ENCODE results near the gene TSR2. TPM values are rescaled to one million over a fixed set of nuclear protein-coding genes. Genes with fewer than 3 reads are reported as not detected.

TSR2 gene
- total and polyA plus RNA-seq, 10 of the 15 experiments (the other 5 are each of a cell fraction or from before 2014, with no cell fraction given), result 8.5 to 73.2 (median 30.8) TPM

GRCh38 chrX:54479136-54480111, 39.2 kb downstream of the TSR2 start:
- no peak for ATAC-seq
- Histone ChIP-seq H3K9ac (ENCODE audit: control insufficient read depth, insufficient read depth, low read length) (no peak overlapping the region), H3K36me3 (ENCODE audit: control insufficient read depth in 2 of 2, insufficient read depth in 2 of 2, low read length in 1 of 2) (no peaks in the 10 kb centered on the region), H3K9me3 (replicated peaks; ENCODE audit: control insufficient read depth, insufficient read depth, low read length) (no peaks in the 10 kb centered on the region), H3K27me3 (replicated peaks in 1 of 2; ENCODE audit: control insufficient read depth in 2 of 2, insufficient read depth in 2 of 2, low read length in 1 of 2) (no peaks in the 10 kb centered on the region), H4K20me1 (ENCODE audit: control insufficient read depth, insufficient read depth) (no peaks in the 10 kb centered on the region), H2AFZ (ENCODE audit: control insufficient read depth, low read depth, low read length) (no peak overlapping the region), H3K27ac (ENCODE audit: control insufficient read depth, insufficient read depth) (no peak overlapping the region), H3K4me2 (ENCODE audit: control insufficient read depth, insufficient read depth) (no peak overlapping the region), H3K79me2 (ENCODE audit: control insufficient read depth, insufficient read depth, low read length) (no peaks in the 10 kb centered on the region), H3K4me3 (no peak overlapping the region), H3K4me1 (ENCODE audit: control insufficient read depth, insufficient read depth, low read length) (no peaks in the 10 kb centered on the region)
- WGBS (ENCODE audit: insufficient coverage, insufficient replicate concordance, low lambda C conversion rate, missing lambda C conversion rate), result 11% methylated on average over 8 of the region's 9 CpGs
- DNase-seq (ENCODE audit: low read depth, low spot score), result no peak
- ChIA-PET RAD21 (ENCODE audit: unreplicated experiment) (interaction anchor here (1.3 kb wide), 1 partner anchor 10 kb away, joined by 3 read pairs; no protein-coding TSS in a partner anchor), CTCF (no interaction called here), POLR2A (interaction anchor here (0.6 kb wide), 1 partner anchor 598 kb away, joined by 3 read pairs; no protein-coding TSS in a partner anchor), SMC1A (ENCODE audit: uncharacterized antibody, unreplicated experiment) (no interaction called here)
- intact Hi-C loops (cut with micrococcal nuclease; ENCODE audit: unreplicated experiment) (no loop called here), in situ Hi-C loops (cut with MboI) (no loop called here)
- BruUV-seq (replicated peaks), result no TSS peak
- no peak for FAIRE-seq
- TF ChIP-seq FOXK2 (IDR thresholded peaks at IDR 0.05) (no peak), PML (IDR thresholded peaks at IDR 0.05; ENCODE audit: low read length) (no peak), GATAD2B (conservative IDR thresholded peaks at IDR 0.05; ENCODE audit: low read depth) (no peak), IRF5 (IDR thresholded peaks at IDR 0.05; ENCODE audit: borderline replicate concordance) (no peak), RCOR1 (conservative IDR thresholded peaks at IDR 0.05; ENCODE audit: low read depth, low read length) (no peak), ZNF592 (IDR thresholded peaks at IDR 0.05) (no peak), ZZZ3 (IDR thresholded peaks at IDR 0.05; ENCODE audit: control insufficient read depth, insufficient read length, low read depth) (no peak), NBN (IDR thresholded peaks at IDR 0.05) (no peak), HDAC6 (IDR thresholded peaks at IDR 0.05; ENCODE audit: unreplicated experiment) (no peak), SIX5 (IDR thresholded peaks at IDR 0.05; ENCODE audit: low read depth, low read length, severe bottlenecking) (no peak)
- TF ChIP-seq, protein P1, sequence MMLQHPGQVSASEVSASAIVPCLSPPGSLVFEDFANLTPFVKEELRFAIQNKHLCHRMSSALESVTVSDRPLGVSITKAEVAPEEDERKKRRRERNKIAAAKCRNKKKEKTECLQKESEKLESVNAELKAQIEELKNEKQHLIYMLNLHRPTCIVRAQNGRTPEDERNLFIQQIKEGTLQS (IDR thresholded peaks at IDR 0.05; ENCODE audit: borderline replicate concordance, extremely low read depth, low read depth, low read length), result no peak
